IMR-90 (cell line): ENCODE results near the gene ZXDA. TPM values are rescaled to one million over a fixed set of nuclear protein-coding genes. Genes with fewer than 3 reads are reported as not detected.

ENCODE experiments used
- ATAC-seq: fragments of 200-7000 bp; cut with Tn5 transposase; 2 replicates; pipeline ENCODE4 v1.9.1; 2020; ENCODE audit warnings: low read depth, mild to moderate bottlenecking, moderate library complexity
- BruUV-seq: library from RNA; stranded (reverse); fragments of 400-500 nt; replicated peaks from 2 replicates; lab custom pipeline; 2021; lab: Mats Ljungman, UMichigan
- CTCF ChIA-PET: fragments of 300-600 bp; formaldehyde crosslinking; extraction: SDS; loops from one replicate; lab custom pipeline; 2021; ENCODE audit warnings: antibody characterized with exemption; lab: Yijun Ruan, JAX
- POLR2A ChIA-PET: fragments of 300-600 bp; sonication (Branson Sonifier 250); formaldehyde crosslinking; loops from one replicate; lab custom pipeline; 2022; ENCODE audit warnings: antibody characterized with exemption; ENCODE audit not compliant: unreplicated experiment; lab: Charles Lee
- DNase-seq: peaks from one replicate; pipeline ENCODE4 v3.0.0; 2013
- H2AFZ ChIP-seq: replicated peaks from 2 replicates; pipeline ENCODE3; 2013; ENCODE audit warnings: low read length, mild to moderate bottlenecking; ENCODE audit not compliant: poor library complexity
- H2AK5ac ChIP-seq: 2 replicates; pipeline ENCODE4 v1.6.1; 2013; ENCODE audit warnings: low read depth, low read length, inconsistent platforms
- H2AK9ac ChIP-seq: replicated peaks from 2 replicates; pipeline ENCODE3; 2013; ENCODE audit warnings: mild to moderate bottlenecking, low read depth, low read length, moderate library complexity; ENCODE audit not compliant: poor library complexity
- H2BK120ac ChIP-seq: 2 replicates; pipeline ENCODE4 v1.6.1; 2013; ENCODE audit warnings: low read depth, low read length, inconsistent platforms
- H2BK15ac ChIP-seq: 3 replicates; pipeline ENCODE4 v1.6.1; 2013; ENCODE audit warnings: low read depth, low read length, inconsistent platforms
- H2BK20ac ChIP-seq: 2 replicates; pipeline ENCODE4 v1.6.1; 2013; ENCODE audit warnings: low read depth, mild to moderate bottlenecking, inconsistent platforms, low read length, moderate library complexity
- H2BK5ac ChIP-seq: 2 replicates; pipeline ENCODE4 v1.6.1; 2013; ENCODE audit warnings: mild to moderate bottlenecking, low read depth, low read length, inconsistent platforms; ENCODE audit not compliant: poor library complexity, severe bottlenecking
- H3K14ac ChIP-seq: replicated peaks from 2 replicates; pipeline ENCODE4 v1.6.1; 2013; ENCODE audit warnings: low read depth, low read length, inconsistent platforms
- H3K18ac ChIP-seq: 2 replicates; pipeline ENCODE4 v1.6.1; 2013; ENCODE audit warnings: low read depth, low read length, control low read depth
- H3K23ac ChIP-seq: 2 replicates; pipeline ENCODE4 v1.6.1; 2013; ENCODE audit warnings: low read depth, low read length, inconsistent platforms
- H3K27ac ChIP-seq: 2 replicates; pipeline ENCODE4 v1.5.1; 2013; ENCODE audit warnings: mild to moderate bottlenecking, control low read depth, low read length; ENCODE audit not compliant: insufficient read depth
- H3K27me3 ChIP-seq: 2 replicates; pipeline ENCODE4 v1.6.1; 2013; ENCODE audit warnings: low read length; ENCODE audit not compliant: control insufficient read depth, insufficient read depth
- H3K36me3 ChIP-seq: 2 replicates; pipeline ENCODE4 v1.6.1; 2013; ENCODE audit warnings: low read length, mixed read lengths; ENCODE audit not compliant: control insufficient read depth, insufficient read depth
- H3K4ac ChIP-seq: 2 replicates; pipeline ENCODE4 v1.6.1; 2013; ENCODE audit warnings: low read depth, low read length, inconsistent platforms
- H3K4me1 ChIP-seq: 2 replicates; pipeline ENCODE4 v1.6.1; 2013; ENCODE audit warnings: low read length, mixed read lengths; ENCODE audit not compliant: control insufficient read depth, insufficient read depth
- H3K4me2 ChIP-seq: 2 replicates; pipeline ENCODE4 v1.6.1; 2013; ENCODE audit warnings: low read depth, mild to moderate bottlenecking, control low read depth, low read length, moderate library complexity
- H3K4me3 ChIP-seq: 2 replicates; pipeline ENCODE4 v1.5.1; 2013; ENCODE audit warnings: low read depth, mild to moderate bottlenecking, control low read depth, low read length, moderate library complexity; ENCODE audit not compliant: insufficient read depth
- H3K56ac ChIP-seq: 2 replicates; pipeline ENCODE4 v1.6.1; 2013; ENCODE audit warnings: low read length, inconsistent platforms; ENCODE audit not compliant: insufficient read depth; ENCODE audit errors: extremely low read depth
- H3K79me1 ChIP-seq, 2 experiments: 2 replicates each; pipeline ENCODE4 v1.6.1; 2013; ENCODE audit warnings: low read length in 2 of 2, inconsistent platforms in 1 of 2, low read depth in 1 of 2
- H3K9ac ChIP-seq: 2 replicates; pipeline ENCODE4 v1.6.1; 2013; ENCODE audit warnings: low read depth, low read length, control low read depth
- H3K9me1 ChIP-seq: 2 replicates; pipeline ENCODE4 v1.6.1; 2013; ENCODE audit warnings: low read length, inconsistent platforms; ENCODE audit not compliant: insufficient read depth
- H3K9me3 ChIP-seq: 2 replicates; pipeline ENCODE4 v1.6.1; 2013; ENCODE audit warnings: low read length; ENCODE audit not compliant: control insufficient read depth, insufficient read depth
- H4K20me1 ChIP-seq: 2 replicates; pipeline ENCODE4 v1.6.1; 2013; ENCODE audit warnings: low read length, inconsistent platforms; ENCODE audit not compliant: insufficient read depth
- H4K5ac ChIP-seq: 2 replicates; pipeline ENCODE4 v1.6.1; 2013; ENCODE audit warnings: mild to moderate bottlenecking, low read depth, low read length, control low read depth
- H4K8ac ChIP-seq, 2 experiments: 2 replicates each; pipeline ENCODE4 v1.6.1; 2013; ENCODE audit warnings: low read depth in 2 of 2, low read length in 2 of 2, control low read depth in 1 of 2, inconsistent platforms in 1 of 2
- H4K91ac ChIP-seq: 2 replicates; pipeline ENCODE4 v1.6.1; 2013; ENCODE audit warnings: low read depth, low read length, inconsistent platforms; ENCODE audit not compliant: insufficient read depth
- FOS ChIP-seq: fragments of 150-350 bp; IDR thresholded peaks from 2 replicates; pipeline ENCODE4 v1.6.1; 2016; ENCODE audit warnings: low read depth, low read length
- POLR2A ChIP-seq: IDR thresholded peaks from 2 replicates; pipeline ENCODE4 v1.6.1; 2012; ENCODE audit warnings: mild to moderate bottlenecking, low read depth, low read length
- RAD21 ChIP-seq: IDR thresholded peaks from 2 replicates; pipeline ENCODE4 v1.6.1; 2012; ENCODE audit warnings: low read length, improper control_type of control experiment
- SMC3 ChIP-seq: fragments of 150-350 bp; IDR thresholded peaks from 2 replicates; pipeline ENCODE4 v1.6.1; 2016; ENCODE audit warnings: low read depth, mild to moderate bottlenecking, antibody characterized with exemption, low read length, moderate library complexity
- dilution Hi-C: fragments of 300-500 bp; cut with HindIII; formaldehyde crosslinking; loops from one replicate; pipeline ENCODE4 v1.14.3; 2018; ENCODE audit warnings: low sequenced_read_pairs; ENCODE audit not compliant: unreplicated experiment
- in situ Hi-C: fragments of 300-500 bp; cut with MboI; formaldehyde crosslinking; loops from 3 replicates; pipeline ENCODE4 v1.14.3; 2019; ENCODE audit warnings: low sequenced_read_pairs, inconsistent platforms, mixed read lengths
- intact Hi-C: fragments of 100-400 bp; cut with micrococcal nuclease; formaldehyde crosslinking; loops from 2 replicates; pipeline ENCODE4 v1.10.0; 2022
- polyA plus RNA-seq, 3 experiments: library from polyadenylated mRNA; depleted of rRNA; stranded (reverse); fragments of >200 nt; gene quantifications; 2 replicates each; pipeline ENCODE4 v1.2.3, GENCODE V29; 2012; ENCODE audit warnings: low replicate concordance in 1 of 3
- total RNA-seq: library from RNA; depleted of rRNA; stranded (reverse); fragments of >200 nt; gene quantifications from 2 replicates; pipeline ENCODE4 v1.2.3, GENCODE V29; 2012
- TF ChIP-seq, protein P1 (sequence below): conservative IDR thresholded peaks from 2 replicates; pipeline ENCODE4 v1.5.1; 2012; ENCODE audit warnings: mild to moderate bottlenecking, low read depth, low read length, improper control_type of control experiment

The ZXDA gene
- total and polyA plus RNA-seq, 2 of the 4 experiments (the other 2 are of a cell fraction), result 1.0 to 3.4 TPM

DNA sequence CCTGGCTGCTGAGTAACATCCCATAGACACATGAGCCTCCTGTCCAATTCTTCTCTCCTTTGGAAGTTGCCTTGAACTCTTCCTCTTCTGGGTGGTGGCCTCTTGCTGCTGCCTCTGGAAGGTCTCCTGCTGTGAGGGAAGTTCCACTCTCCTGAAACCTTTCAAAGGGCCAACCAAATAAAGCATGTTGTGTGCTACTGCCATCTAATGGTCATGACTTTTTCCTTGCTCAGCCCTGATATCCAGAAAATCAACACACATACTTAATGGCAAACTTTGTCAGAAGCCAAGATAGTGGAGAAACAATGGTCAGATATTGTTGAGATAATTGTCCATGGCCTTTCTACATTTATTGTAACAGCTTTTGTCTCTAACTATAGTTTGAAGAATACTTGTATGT lies 19.1 kb upstream of the ZXDA start:
- peak; percentile 27 for DNase-seq

More for the DNA sequence above, 19.1 kb upstream of the ZXDA start:
- no peak overlapping the region for H2BK15ac ChIP-seq
- no peak overlapping the region for H3K14ac ChIP-seq
- H2AK9ac ChIP-seq, result no peak overlapping the region
- peak; percentile 67; the same call in 1 of the 2 replicates for ATAC-seq
- in situ Hi-C loops (no loop called here), intact Hi-C loops (loop anchor here (1.0 kb wide), 1 partner anchor 108 kb away; no protein-coding TSS in a partner anchor), dilution Hi-C loops (no loop called here)
- CTCF ChIA-PET, result interaction anchor here (1.6 kb wide), 1 partner anchor 107 kb away, joined by 5 read pairs; no protein-coding TSS in a partner anchor
- no peak overlapping the region for H4K5ac ChIP-seq
- no TSS peak for BruUV-seq
- no peak overlapping the region for H3K18ac ChIP-seq
- H4K91ac ChIP-seq, result no peak overlapping the region
- H3K79me1 ChIP-seq, result no peaks in the 10 kb centered on the region
- no peaks in the 10 kb centered on the region for H4K20me1 ChIP-seq
- no peak for TF ChIP-seq FOS
- TF ChIP-seq, protein P1, sequence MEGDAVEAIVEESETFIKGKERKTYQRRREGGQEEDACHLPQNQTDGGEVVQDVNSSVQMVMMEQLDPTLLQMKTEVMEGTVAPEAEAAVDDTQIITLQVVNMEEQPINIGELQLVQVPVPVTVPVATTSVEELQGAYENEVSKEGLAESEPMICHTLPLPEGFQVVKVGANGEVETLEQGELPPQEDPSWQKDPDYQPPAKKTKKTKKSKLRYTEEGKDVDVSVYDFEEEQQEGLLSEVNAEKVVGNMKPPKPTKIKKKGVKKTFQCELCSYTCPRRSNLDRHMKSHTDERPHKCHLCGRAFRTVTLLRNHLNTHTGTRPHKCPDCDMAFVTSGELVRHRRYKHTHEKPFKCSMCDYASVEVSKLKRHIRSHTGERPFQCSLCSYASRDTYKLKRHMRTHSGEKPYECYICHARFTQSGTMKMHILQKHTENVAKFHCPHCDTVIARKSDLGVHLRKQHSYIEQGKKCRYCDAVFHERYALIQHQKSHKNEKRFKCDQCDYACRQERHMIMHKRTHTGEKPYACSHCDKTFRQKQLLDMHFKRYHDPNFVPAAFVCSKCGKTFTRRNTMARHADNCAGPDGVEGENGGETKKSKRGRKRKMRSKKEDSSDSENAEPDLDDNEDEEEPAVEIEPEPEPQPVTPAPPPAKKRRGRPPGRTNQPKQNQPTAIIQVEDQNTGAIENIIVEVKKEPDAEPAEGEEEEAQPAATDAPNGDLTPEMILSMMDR, result peak; percentile 50
- peak; percentile 33; the same call in 1 of the 2 replicates for TF ChIP-seq SMC3
- TF ChIP-seq POLR2A, result no peak
- peak; percentile 44 for TF ChIP-seq RAD21
- H4K8ac ChIP-seq, result no peak overlapping the region
- no peak overlapping the region for H2BK20ac ChIP-seq
- H3K4ac ChIP-seq, result no peak overlapping the region
- H3K4me2 ChIP-seq, result no peak overlapping the region
- H2AK5ac ChIP-seq, result no peak overlapping the region
- no peak overlapping the region for H3K23ac ChIP-seq
- H2BK5ac ChIP-seq, result no peak overlapping the region
- H3K27ac ChIP-seq, result no peak overlapping the region
- POLR2A ChIA-PET, result no interaction called here
- no peak overlapping the region for H3K4me3 ChIP-seq
- no peak overlapping the region for H2AFZ ChIP-seq
- no peak overlapping the region for H3K9ac ChIP-seq
- no peak overlapping the region for H3K56ac ChIP-seq
- no peaks in the 10 kb centered on the region for H3K36me3 ChIP-seq
- H2BK120ac ChIP-seq, result no peak overlapping the region
- no peaks in the 10 kb centered on the region for H3K27me3 ChIP-seq
- H3K4me1 ChIP-seq, result no peaks in the 10 kb centered on the region
- no peaks in the 10 kb centered on the region for H3K9me1 ChIP-seq
- H3K9me3 ChIP-seq, result no peaks in the 10 kb centered on the region; the same call in 1 of the 2 replicates
